Stimulated activated CD4-positive, alpha-beta T cell treated with anti-CD3 and anti-CD28 coated beads, Interleukin-4, amount 100 ng/mL, for 48 hours (primary cell): Measurements from ENCODE around the gene FBN2.

Experiments used
- DNase-seq, 2 donors: peaks; one replicate each; pipeline ENCODE4 v3.0.0-alpha.2; 2020; ENCODE audit warnings: low read depth in 2 of 2

The FBN2 gene

DNA sequence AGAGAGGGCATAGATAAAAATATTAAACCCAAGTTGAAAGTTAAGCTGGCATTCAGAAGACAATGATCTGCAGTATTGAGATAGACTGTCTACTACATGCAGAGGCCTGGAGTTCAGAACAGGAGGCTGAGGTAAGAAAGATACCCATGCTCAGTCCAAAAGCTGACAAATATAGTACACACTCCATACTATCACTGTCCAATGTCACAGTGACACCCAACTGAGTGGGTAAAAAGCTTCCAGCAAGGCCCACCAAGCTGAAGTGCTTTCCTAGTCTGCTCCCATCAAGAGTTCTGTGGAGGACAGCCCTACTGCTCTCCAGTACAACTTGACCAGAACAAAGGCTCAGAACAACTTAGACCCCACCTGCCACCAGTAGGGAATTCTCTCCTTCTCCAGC, 329.6 kb downstream of the FBN2 start:
- DNase-seq: no peak
